HG02973 (cell line): Measurements from ENCODE around the gene PCOLCE2.

Source experiments
- ATAC-seq: cut with Tn5 transposase; IDR thresholded peaks from one replicate; pipeline ENCODE4 v1.9.1; 2021; ENCODE audit warnings: moderate library complexity; ENCODE audit not compliant: unreplicated experiment

PCOLCE2 gene

GRCh38 chr3:142817356-142817755 is 71.5 kb downstream of the PCOLCE2 start:
- ATAC-seq = no peak

GRCh38 chr3:142815803-142816202 is 73.1 kb downstream of the PCOLCE2 start:
- no peak for ATAC-seq

GRCh38 chr3:142809259-142809658 is 79.6 kb downstream of the PCOLCE2 start:
- ATAC-seq = no peak

- no peak for ATAC-seq
Measured at GRCh38 chr3:142808103-142808917, 80.6 kb downstream of the PCOLCE2 start.

- ATAC-seq = no peak
Measured at GRCh38 chr3:142802891-142803290, 86.0 kb downstream of the PCOLCE2 start.

- ATAC-seq = no peak
Measured at GRCh38 chr3:142801746-142802145, 87.1 kb downstream of the PCOLCE2 start.

GRCh38 chr3:142796823-142797222 is 92.1 kb downstream of the PCOLCE2 start:
- ATAC-seq = no peak

- ATAC-seq = no peak
Measured at GRCh38 chr3:142795332-142795731, 93.6 kb downstream of the PCOLCE2 start.

- ATAC-seq = no peak
Measured at GRCh38 chr3:142794508-142794907, 94.4 kb downstream of the PCOLCE2 start.

- ATAC-seq = no peak
Measured at GRCh38 chr3:142787719-142788118, 101.2 kb downstream of the PCOLCE2 start.

GRCh38 chr3:142785996-142786395 is 102.9 kb downstream of the PCOLCE2 start:
- ATAC-seq = no peak

- no peak for ATAC-seq
Measured at GRCh38 chr3:142784228-142784627, 104.7 kb downstream of the PCOLCE2 start.

GRCh38 chr3:142782616-142783015 is 106.3 kb downstream of the PCOLCE2 start:
- ATAC-seq = no peak

- no peak for ATAC-seq
Measured at GRCh38 chr3:142779591-142779990, 109.3 kb downstream of the PCOLCE2 start.

GRCh38 chr3:142778541-142778940 is 110.3 kb downstream of the PCOLCE2 start:
- no peak for ATAC-seq

GRCh38 chr3:142777927-142778326 is 111.0 kb downstream of the PCOLCE2 start:
- no peak for ATAC-seq

- ATAC-seq = no peak
Measured at GRCh38 chr3:142768338-142768737, 120.5 kb downstream of the PCOLCE2 start.
